ENCODE results near the gene AXL. TPM values are rescaled to one million over a fixed set of nuclear protein-coding genes. Genes with fewer than 3 reads are reported as not detected.

The AXL gene
- total and polyA plus RNA-seq, 2 of the 8 experiments (the other 6 are each of a cell fraction or from before 2014, with no cell fraction given): 35.3 to 51.0 TPM

- TF ChIP-seq PHF8 (conservative IDR thresholded peaks at IDR 0.05; ENCODE audit: low read depth, low read length): peak; percentile 54
- peak; percentile 71; the same call in 1 of the 2 replicates for TF ChIP-seq TAF1 (IDR thresholded peaks at IDR 0.05; ENCODE audit: low read depth, low read length)
- peak in 1 of 2 experiments; percentile 19; a peak in 1 of 4 replicates for TF ChIP-seq SIN3A (conservative IDR thresholded peaks at IDR 0.05 in 1 of 2, IDR thresholded peaks at IDR 0.05 in 1 of 2; ENCODE audit: low read depth in 1 of 2, low read length in 2 of 2)
- TF ChIP-seq EP300 (IDR thresholded peaks at IDR 0.05; ENCODE audit: borderline replicate concordance in 1 of 2, low read depth in 2 of 2, low read length in 2 of 2): peak in 1 of 2 experiments; percentile 20; a peak in 1 of 3 replicates
- peak in 1 of 2 experiments; percentile 49; a peak in 1 of 3 replicates for TF ChIP-seq POLR2A (IDR thresholded peaks at IDR 0.05; ENCODE audit: control extremely low read depth in 1 of 2, low read depth in 2 of 2, low read length in 2 of 2)
- TF ChIP-seq POU5F1 (IDR thresholded peaks at IDR 0.05; ENCODE audit: low read depth, low read length): no peak
- peak in 1 of 2 experiments; percentile 72; a peak in 1 of 4 replicates for TF ChIP-seq HDAC2 (IDR thresholded peaks at IDR 0.05; ENCODE audit: borderline replicate concordance in 1 of 2, low read depth in 2 of 2, low read length in 2 of 2)
- no peak for TF ChIP-seq ATF2 (IDR thresholded peaks at IDR 0.05; ENCODE audit: low read length)
- peak; percentile 35 for TF ChIP-seq KDM4A (IDR thresholded peaks at IDR 0.05; ENCODE audit: low read depth, low read length, severe bottlenecking)
- 0 out of 2 replicates have a peak, but pooled peaks have one; percentile 9 for TF ChIP-seq KDM1A (IDR thresholded peaks at IDR 0.05; ENCODE audit: borderline replicate concordance, low read length)
- no peak for TF ChIP-seq SAP30 (IDR thresholded peaks at IDR 0.05; ENCODE audit: insufficient read depth, insufficient replicate concordance, low read length)
Measured at GRCh38 chr19:41192574-41193429, 26.2 kb upstream of the AXL start, which contains the start of gene CYP2S1 (continued).

Data from H1 (cell line).